PC-3 (cell line): ENCODE measurements around the gene CZIB. TPM values are rescaled to one million over a fixed set of nuclear protein-coding genes. Genes with fewer than 3 reads are reported as not detected.

Experiments
- ATAC-seq: fragments of 200-7000 bp; cut with Tn5 transposase; 2 replicates; pipeline ENCODE4 v1.9.1; 2020; ENCODE audit warnings: mild to moderate bottlenecking, moderate library complexity
- BruUV-seq: library from RNA; stranded (reverse); fragments of 400-500 nt; replicated peaks from 2 replicates; lab custom pipeline; 2021; lab: Mats Ljungman, UMichigan
- CTCF ChIA-PET: fragments of 300-600 bp; sonication (Branson Sonifier 250); formaldehyde crosslinking; loops from one replicate; lab custom pipeline; 2022; ENCODE audit warnings: antibody characterized with exemption; lab: Charles Lee
- POLR2A ChIA-PET: fragments of 300-600 bp; sonication (Branson Sonifier 250); formaldehyde crosslinking; loops from one replicate; lab custom pipeline; 2022; ENCODE audit warnings: antibody characterized with exemption; ENCODE audit not compliant: unreplicated experiment; lab: Charles Lee
- DNase-seq: peaks from one replicate; pipeline ENCODE4 v3.0.0-alpha.2; 2015
- H2AFZ ChIP-seq: fragments of 300-600 bp; sonication (generic); 2 replicates; pipeline ENCODE4 v1.6.0; 2016; ENCODE audit warnings: antibody characterized with exemption, low read length
- H3F3A ChIP-seq: fragments of 300-600 bp; sonication (generic); one replicate; pipeline ENCODE4 v1.6.0; 2017; ENCODE audit warnings: antibody characterized with exemption, low read length, control low read depth, mild to moderate bottlenecking; ENCODE audit not compliant: unreplicated experiment
- H3K27ac ChIP-seq: fragments of 300-600 bp; sonication (generic); 2 replicates; pipeline ENCODE4 v1.5.1; 2016; ENCODE audit warnings: mild to moderate bottlenecking, low read length
- H3K27me3 ChIP-seq: fragments of 300-600 bp; sonication (generic); 2 replicates; pipeline ENCODE4 v1.6.1; 2016; ENCODE audit warnings: low read length, mixed read lengths
- H3K36me3 ChIP-seq: fragments of 300-600 bp; sonication (generic); 2 replicates; pipeline ENCODE4 v1.6.1; 2016; ENCODE audit warnings: low read depth, mixed run types, low read length, mixed read lengths
- H3K4me1 ChIP-seq: fragments of 300-600 bp; sonication (generic); 2 replicates; pipeline ENCODE4 v1.5.1; 2016; ENCODE audit warnings: low read length; ENCODE audit not compliant: insufficient read depth
- H3K4me2 ChIP-seq: fragments of 300-600 bp; sonication (generic); 2 replicates; pipeline ENCODE4 v1.6.0; 2016; ENCODE audit warnings: low read length
- H3K4me3 ChIP-seq: fragments of 300-600 bp; sonication (generic); 2 replicates; pipeline ENCODE4 v1.5.1; 2016; ENCODE audit warnings: mild to moderate bottlenecking, low read length, mixed read lengths
- H3K79me2 ChIP-seq: fragments of 300-600 bp; sonication (generic); 2 replicates; pipeline ENCODE4 v1.6.1; 2017; ENCODE audit warnings: low read length, mixed read lengths
- H3K9ac ChIP-seq: fragments of 300-600 bp; sonication (generic); 2 replicates; pipeline ENCODE4 v1.6.0; 2016; ENCODE audit warnings: mild to moderate bottlenecking, low read length
- H3K9me2 ChIP-seq: fragments of 300-600 bp; sonication (generic); replicated peaks from 2 replicates; pipeline ENCODE4 v1.6.1; 2016; ENCODE audit warnings: mixed run types, low read length, mixed read lengths
- H3K9me3 ChIP-seq: fragments of 300-600 bp; sonication (generic); 2 replicates; pipeline ENCODE4 v1.6.1; 2016; ENCODE audit warnings: low read length, mixed read lengths
- H4K20me1 ChIP-seq: fragments of 300-600 bp; sonication (generic); 2 replicates; pipeline ENCODE4 v1.6.1; 2016; ENCODE audit warnings: low read length, mixed read lengths
- EZH2 ChIP-seq: fragments of 300-600 bp; sonication (generic); IDR thresholded peaks from one replicate; pipeline ENCODE4 v1.6.1; 2017; ENCODE audit warnings: antibody characterized with exemption, mild to moderate bottlenecking, low read length; ENCODE audit not compliant: unreplicated experiment
- EZH2phosphoT487 ChIP-seq: fragments of 300-600 bp; sonication (generic); IDR thresholded peaks from 2 replicates; pipeline ENCODE4 v1.6.1; 2018; ENCODE audit warnings: mild to moderate bottlenecking, antibody characterized with exemption, low read length, borderline replicate concordance
- intact Hi-C: fragments of 100-400 bp; cut with micrococcal nuclease; formaldehyde crosslinking; loops from 2 replicates; pipeline ENCODE4 v1.9.0; 2023
- total RNA-seq: library from RNA; depleted of rRNA; stranded (reverse); fragments of >200 nt; gene quantifications from 2 replicates; pipeline ENCODE4 v1.2.3, GENCODE V29; 2014
- TF ChIP-seq, protein P1 (sequence below): fragments of 300-600 bp; sonication (generic); conservative IDR thresholded peaks from 2 replicates; pipeline ENCODE4 v1.5.1; 2017; ENCODE audit warnings: antibody characterized with exemption, low read depth, mild to moderate bottlenecking, low read length

The CZIB gene
- total RNA-seq, 1 experiment from 2014 or later: 47.7 TPM

DNA sequence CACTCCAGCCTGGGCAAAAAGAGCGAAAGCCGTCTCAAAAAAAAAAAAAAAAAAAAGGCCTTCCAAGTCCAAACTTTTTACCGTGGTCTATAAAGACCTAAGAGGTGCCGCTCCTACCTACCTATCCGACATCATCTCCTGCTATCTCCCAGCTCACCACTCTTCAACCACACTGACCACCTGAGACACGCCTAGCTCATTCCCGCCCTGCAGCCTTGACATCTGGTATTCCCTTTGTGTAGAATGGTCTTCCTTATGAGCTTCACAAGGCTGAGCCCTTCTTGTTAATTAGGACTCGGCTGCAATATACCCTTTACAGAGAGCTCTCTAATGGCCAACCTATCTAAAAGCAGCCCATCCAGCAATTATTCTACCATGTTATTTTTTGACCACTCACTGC is 17.2 kb upstream of the CZIB start:
- H3K4me2 ChIP-seq: peak overlapping the region; percentile 96
- H2AFZ ChIP-seq: peak overlapping the region; percentile 86
- peak overlapping the region; percentile 98 for H3K4me3 ChIP-seq
- H3K27me3 ChIP-seq: no peaks in the 10 kb centered on the region
- no peak overlapping the region for H3K27ac ChIP-seq
- H3K9me2 ChIP-seq: no peaks in the 10 kb centered on the region
- no peaks in the 10 kb centered on the region for H3K9me3 ChIP-seq
- BruUV-seq: no TSS peak
- H3K9ac ChIP-seq: peak overlapping the region; percentile 94
- ChIA-PET POLR2A (no interaction called here), CTCF (no interaction called here)
- no peaks in the 10 kb centered on the region for H4K20me1 ChIP-seq
- intact Hi-C loops: loop anchor here (1.0 kb wide), 1 partner anchor 17 kb away; the partner anchor contains the start of gene CZIB
- no peak for DNase-seq
- peaks cover 24% of the 10 kb centered on the region for H3K36me3 ChIP-seq
- H3K79me2 ChIP-seq: peaks cover 37% of the 10 kb centered on the region
- peaks cover 7% of the 10 kb centered on the region for H3F3A ChIP-seq
- H3K4me1 ChIP-seq: peaks cover 23% of the 10 kb centered on the region
- TF ChIP-seq EZH2 (no peak), EZH2phosphoT487 (no peak)
- TF ChIP-seq, protein P1, sequence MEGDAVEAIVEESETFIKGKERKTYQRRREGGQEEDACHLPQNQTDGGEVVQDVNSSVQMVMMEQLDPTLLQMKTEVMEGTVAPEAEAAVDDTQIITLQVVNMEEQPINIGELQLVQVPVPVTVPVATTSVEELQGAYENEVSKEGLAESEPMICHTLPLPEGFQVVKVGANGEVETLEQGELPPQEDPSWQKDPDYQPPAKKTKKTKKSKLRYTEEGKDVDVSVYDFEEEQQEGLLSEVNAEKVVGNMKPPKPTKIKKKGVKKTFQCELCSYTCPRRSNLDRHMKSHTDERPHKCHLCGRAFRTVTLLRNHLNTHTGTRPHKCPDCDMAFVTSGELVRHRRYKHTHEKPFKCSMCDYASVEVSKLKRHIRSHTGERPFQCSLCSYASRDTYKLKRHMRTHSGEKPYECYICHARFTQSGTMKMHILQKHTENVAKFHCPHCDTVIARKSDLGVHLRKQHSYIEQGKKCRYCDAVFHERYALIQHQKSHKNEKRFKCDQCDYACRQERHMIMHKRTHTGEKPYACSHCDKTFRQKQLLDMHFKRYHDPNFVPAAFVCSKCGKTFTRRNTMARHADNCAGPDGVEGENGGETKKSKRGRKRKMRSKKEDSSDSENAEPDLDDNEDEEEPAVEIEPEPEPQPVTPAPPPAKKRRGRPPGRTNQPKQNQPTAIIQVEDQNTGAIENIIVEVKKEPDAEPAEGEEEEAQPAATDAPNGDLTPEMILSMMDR: no peak
- ATAC-seq: no peak

DNA sequence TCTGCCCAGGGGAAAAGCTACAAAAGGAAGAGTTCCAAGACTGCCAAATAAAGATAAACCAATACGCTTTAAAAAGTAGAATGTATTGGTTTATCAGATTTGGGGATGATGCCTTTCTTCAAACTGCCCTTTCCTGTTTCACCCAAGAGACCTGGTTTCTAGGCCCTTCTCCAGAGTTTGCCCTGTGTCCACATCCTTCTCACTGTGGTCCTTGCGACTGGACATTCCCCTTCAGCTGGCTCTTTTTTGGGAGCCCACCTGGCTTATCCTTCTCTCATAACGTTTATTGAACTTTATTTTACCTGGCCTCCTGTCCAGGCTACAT is 490 bp upstream of the CZIB start:
- POLR2A ChIA-PET: no interaction called here
- Histone ChIP-seq H3K9me3 (no peaks in the 10 kb centered on the region), H3K79me2 (peaks cover 13% of the 10 kb centered on the region), H3F3A (no peaks in the 10 kb centered on the region), H3K9ac (peak overlapping the region; percentile 94), H4K20me1 (no peaks in the 10 kb centered on the region), H3K27me3 (no peaks in the 10 kb centered on the region), H3K27ac (peak overlapping the region; percentile 81), H3K36me3 (no peaks in the 10 kb centered on the region), H2AFZ (peak overlapping the region; percentile 83), H3K4me3 (peak overlapping the region; percentile 79), H3K4me2 (peak overlapping the region; percentile 94), H3K4me1 (peaks cover 16% of the 10 kb centered on the region), H3K9me2 (no peaks in the 10 kb centered on the region)
- TSS peak; percentile 96 for BruUV-seq
- no peak for TF ChIP-seq EZH2phosphoT487
- no peak for TF ChIP-seq EZH2
- TF ChIP-seq, protein P1: no peak
- intact Hi-C loops: loop anchor here (1.0 kb wide), 1 partner anchor 17 kb away; the partner anchor contains the start of gene MAGOH
- ATAC-seq (no peak), DNase-seq (no peak)
- CTCF ChIA-PET: no interaction called here

- intact Hi-C loops: loop anchor here (1.0 kb wide), 1 partner anchor 19 kb away; the partner anchor contains the start of gene MAGOH
- TSS peak; percentile 77 for BruUV-seq
These were observed 723 bp downstream of the CZIB start for GRCh38 chr1:53219711-53220110.

More at GRCh38 chr1:53219711-53220110, 723 bp downstream of the CZIB start:
- Histone ChIP-seq H3K9me2 (no peaks in the 10 kb centered on the region), H3K79me2 (peaks cover 13% of the 10 kb centered on the region), H3K27me3 (no peaks in the 10 kb centered on the region), H3K9me3 (no peaks in the 10 kb centered on the region), H2AFZ (peak overlapping the region; percentile 83), H3K4me1 (peaks cover 16% of the 10 kb centered on the region), H3F3A (no peaks in the 10 kb centered on the region), H4K20me1 (no peaks in the 10 kb centered on the region), H3K36me3 (no peaks in the 10 kb centered on the region), H3K9ac (peak overlapping the region; percentile 94), H3K4me2 (peak overlapping the region; percentile 94), H3K27ac (0 out of 2 replicates have a peak overlapping the region, but pooled peaks have one; percentile 81), H3K4me3 (peak overlapping the region; percentile 79)
- DNase-seq (no peak), ATAC-seq (no peak)
- TF ChIP-seq, protein P1: no peak
- TF ChIP-seq EZH2: no peak
- CTCF ChIA-PET: no interaction called here
- POLR2A ChIA-PET: interaction anchor here (0.6 kb wide), 1 partner anchor 351 kb away, joined by 3 read pairs; no protein-coding TSS in a partner anchor
